MM.1S (cell line): ENCODE measurements around the gene TBATA.

Experiments used
- DNase-seq: peaks from one replicate; pipeline ENCODE4 v3.0.0-alpha.2; 2015
- H2AFZ ChIP-seq: fragments of 300-600 bp; sonication (generic); 2 replicates; pipeline ENCODE4 v1.6.0; 2016; ENCODE audit warnings: antibody characterized with exemption, low read length
- H3F3A ChIP-seq: fragments of 300-600 bp; sonication (generic); 2 replicates; pipeline ENCODE4 v1.6.1; 2016; ENCODE audit warnings: mild to moderate bottlenecking, antibody characterized with exemption, low read length, moderate library complexity, mixed read lengths; ENCODE audit not compliant: insufficient read depth
- H3K27ac ChIP-seq: fragments of 300-600 bp; sonication (generic); 2 replicates; pipeline ENCODE4 v1.5.1; 2016; ENCODE audit warnings: mild to moderate bottlenecking, low read length
- H3K27me3 ChIP-seq: fragments of 300-600 bp; sonication (generic); replicated peaks from 2 replicates; pipeline ENCODE4 v1.6.0; 2016; ENCODE audit warnings: low read length; ENCODE audit not compliant: insufficient read depth
- H3K36me3 ChIP-seq: fragments of 300-600 bp; sonication (generic); replicated peaks from 2 replicates; pipeline ENCODE4 v1.6.1; 2016; ENCODE audit warnings: mild to moderate bottlenecking, low read length, mixed read lengths; ENCODE audit not compliant: insufficient read depth
- H3K4me1 ChIP-seq: fragments of 300-600 bp; sonication (generic); 2 replicates; pipeline ENCODE4 v1.6.1; 2016; ENCODE audit warnings: low read length, mixed read lengths
- H3K4me2 ChIP-seq: fragments of 300-600 bp; sonication (generic); 2 replicates; pipeline ENCODE4 v1.6.0; 2016; ENCODE audit warnings: low read depth, low read length
- H3K4me3 ChIP-seq: fragments of 300-600 bp; sonication (generic); 2 replicates; pipeline ENCODE4 v1.5.1; 2016; ENCODE audit warnings: low read length, mixed read lengths
- H3K79me2 ChIP-seq: fragments of 300-600 bp; sonication (generic); 2 replicates; pipeline ENCODE4 v1.6.1; 2016; ENCODE audit warnings: mixed run types, low read length, mixed read lengths
- H3K9ac ChIP-seq: fragments of 300-600 bp; sonication (generic); 2 replicates; pipeline ENCODE4 v1.6.1; 2016; ENCODE audit warnings: low read length, mixed read lengths
- H3K9me2 ChIP-seq: fragments of 300-600 bp; sonication (generic); replicated peaks from 2 replicates; pipeline ENCODE4 v1.6.1; 2016; ENCODE audit warnings: mild to moderate bottlenecking, low read length, mixed read lengths; ENCODE audit not compliant: insufficient read depth
- H3K9me3 ChIP-seq: fragments of 300-600 bp; sonication (generic); replicated peaks from 2 replicates; pipeline ENCODE4 v1.6.1; 2016; ENCODE audit warnings: mild to moderate bottlenecking, low read length, mixed read lengths; ENCODE audit not compliant: insufficient read depth
- H4K20me1 ChIP-seq: fragments of 300-600 bp; sonication (generic); 2 replicates; pipeline ENCODE4 v1.6.1; 2016; ENCODE audit warnings: mild to moderate bottlenecking, low read length, moderate library complexity, mixed read lengths; ENCODE audit not compliant: insufficient read depth
- EZH2 ChIP-seq: fragments of 300-600 bp; sonication (generic); optimal IDR thresholded peaks from 2 replicates; pipeline ENCODE3; 2017; ENCODE audit warnings: low read depth, mild to moderate bottlenecking, antibody characterized with exemption, low read length, mixed read lengths
- EZH2phosphoT487 ChIP-seq: fragments of 300-600 bp; sonication (generic); IDR thresholded peaks from 2 replicates; pipeline ENCODE4 v1.6.1; 2018; ENCODE audit warnings: antibody characterized with exemption, low read length
- TF ChIP-seq, protein P1 (sequence below): fragments of 300-600 bp; sonication (generic); IDR thresholded peaks from 2 replicates; pipeline ENCODE4 v1.5.1; 2016; ENCODE audit warnings: antibody characterized with exemption, low read length, mixed read lengths

Gene TBATA

DNA sequence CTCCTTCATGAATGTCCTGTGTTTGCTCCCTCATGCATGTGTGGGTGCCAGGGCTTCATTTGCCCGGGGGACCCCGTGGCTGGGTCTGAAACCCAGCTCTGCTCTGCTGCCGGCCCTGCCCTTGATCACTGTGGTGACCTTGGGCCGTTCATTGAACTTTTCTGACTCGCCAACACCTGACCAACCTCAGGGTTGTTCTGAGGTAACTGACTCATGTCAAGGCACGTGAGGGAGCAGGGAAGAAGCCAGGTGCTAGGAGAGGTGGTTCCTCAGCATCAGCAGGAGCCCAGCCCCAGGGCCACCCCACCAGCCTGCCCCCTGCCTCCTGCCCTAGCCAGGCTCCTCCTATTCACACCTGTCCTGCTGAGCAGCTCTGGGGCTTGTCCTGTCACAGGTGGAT lies 47.9 kb downstream of the TBATA start:
- Histone ChIP-seq H3K9ac (no peak overlapping the region), H3K4me2 (no peak overlapping the region), H3K4me1 (no peaks in the 10 kb centered on the region), H3K9me2 (no peaks in the 10 kb centered on the region), H3K9me3 (no peaks in the 10 kb centered on the region), H3K36me3 (no peaks in the 10 kb centered on the region), H3K4me3 (no peak overlapping the region), H4K20me1 (no peaks in the 10 kb centered on the region), H3K27ac (no peak overlapping the region), H2AFZ (no peak overlapping the region), H3F3A (no peaks in the 10 kb centered on the region), H3K79me2 (no peaks in the 10 kb centered on the region), H3K27me3 (no peaks in the 10 kb centered on the region)
- TF ChIP-seq EZH2phosphoT487 (no peak), EZH2 (no peak)
- TF ChIP-seq, protein P1, sequence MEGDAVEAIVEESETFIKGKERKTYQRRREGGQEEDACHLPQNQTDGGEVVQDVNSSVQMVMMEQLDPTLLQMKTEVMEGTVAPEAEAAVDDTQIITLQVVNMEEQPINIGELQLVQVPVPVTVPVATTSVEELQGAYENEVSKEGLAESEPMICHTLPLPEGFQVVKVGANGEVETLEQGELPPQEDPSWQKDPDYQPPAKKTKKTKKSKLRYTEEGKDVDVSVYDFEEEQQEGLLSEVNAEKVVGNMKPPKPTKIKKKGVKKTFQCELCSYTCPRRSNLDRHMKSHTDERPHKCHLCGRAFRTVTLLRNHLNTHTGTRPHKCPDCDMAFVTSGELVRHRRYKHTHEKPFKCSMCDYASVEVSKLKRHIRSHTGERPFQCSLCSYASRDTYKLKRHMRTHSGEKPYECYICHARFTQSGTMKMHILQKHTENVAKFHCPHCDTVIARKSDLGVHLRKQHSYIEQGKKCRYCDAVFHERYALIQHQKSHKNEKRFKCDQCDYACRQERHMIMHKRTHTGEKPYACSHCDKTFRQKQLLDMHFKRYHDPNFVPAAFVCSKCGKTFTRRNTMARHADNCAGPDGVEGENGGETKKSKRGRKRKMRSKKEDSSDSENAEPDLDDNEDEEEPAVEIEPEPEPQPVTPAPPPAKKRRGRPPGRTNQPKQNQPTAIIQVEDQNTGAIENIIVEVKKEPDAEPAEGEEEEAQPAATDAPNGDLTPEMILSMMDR: no peak
- no peak for DNase-seq

DNA sequence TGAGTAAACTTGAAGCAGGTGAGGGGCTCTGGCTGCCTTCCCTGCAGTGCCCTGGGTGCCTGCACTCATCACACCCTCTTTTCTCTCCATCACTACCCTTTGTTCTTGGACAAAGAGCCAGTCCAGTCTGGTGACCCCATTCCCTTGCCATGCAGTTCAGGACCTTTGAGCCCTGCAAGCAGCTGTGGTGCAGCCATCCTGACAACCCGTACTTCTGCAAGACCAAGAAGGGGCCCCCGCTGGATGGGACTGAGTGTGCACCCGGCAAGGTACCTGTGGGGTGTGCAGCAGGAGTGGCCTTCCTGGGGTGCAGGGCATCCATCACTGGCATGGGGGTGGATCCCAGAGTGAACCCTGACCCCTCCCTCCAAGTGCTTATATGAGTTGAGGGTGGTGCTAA lies 48.7 kb downstream of the TBATA start:
- no peaks in the 10 kb centered on the region for H3K36me3 ChIP-seq
- no peaks in the 10 kb centered on the region for H3K9me3 ChIP-seq
- no peak overlapping the region for H3K9ac ChIP-seq
- no peak overlapping the region for H3K27ac ChIP-seq
- no peak for DNase-seq
- no peaks in the 10 kb centered on the region for H4K20me1 ChIP-seq
- H3K9me2 ChIP-seq: no peaks in the 10 kb centered on the region
- no peaks in the 10 kb centered on the region for H3F3A ChIP-seq
- no peak overlapping the region for H3K4me3 ChIP-seq
- H3K79me2 ChIP-seq: no peaks in the 10 kb centered on the region
- H3K4me2 ChIP-seq: no peak overlapping the region
- no peak for TF ChIP-seq EZH2
- no peak for TF ChIP-seq EZH2phosphoT487
- TF ChIP-seq, protein P1: no peak
- H3K4me1 ChIP-seq: no peaks in the 10 kb centered on the region
- no peak overlapping the region for H2AFZ ChIP-seq
- H3K27me3 ChIP-seq: no peaks in the 10 kb centered on the region

DNA sequence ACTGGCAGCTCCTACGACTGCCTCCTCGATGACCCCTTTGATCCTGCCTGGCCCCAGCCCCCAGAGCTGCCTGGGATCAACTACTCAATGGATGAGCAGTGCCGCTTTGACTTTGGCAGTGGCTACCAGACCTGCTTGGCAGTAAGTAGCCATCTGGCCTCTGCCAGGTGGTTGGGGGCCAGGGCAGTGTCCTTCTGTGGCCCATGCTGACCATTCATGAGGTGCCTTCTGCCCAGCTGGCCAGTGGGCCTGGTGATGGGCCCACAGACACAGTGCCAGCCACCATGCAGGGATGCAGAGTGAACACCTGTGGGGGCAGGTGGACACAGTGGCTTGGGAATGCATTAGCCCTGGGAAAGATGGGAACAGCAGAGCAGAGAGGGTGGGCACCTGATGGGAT lies 50.0 kb downstream of the TBATA start:
- no peak for DNase-seq
- no peaks in the 10 kb centered on the region for H3K9me3 ChIP-seq

More for the DNA sequence above, 50.0 kb downstream of the TBATA start:
- TF ChIP-seq, protein P1: no peak
- TF ChIP-seq EZH2phosphoT487: no peak
- TF ChIP-seq EZH2: no peak
- H3K4me3 ChIP-seq: no peak overlapping the region
- no peak overlapping the region for H3K27ac ChIP-seq
- no peaks in the 10 kb centered on the region for H4K20me1 ChIP-seq
- no peak overlapping the region for H3K9ac ChIP-seq
- no peaks in the 10 kb centered on the region for H3K27me3 ChIP-seq
- H3K4me1 ChIP-seq: no peaks in the 10 kb centered on the region
- H3K9me2 ChIP-seq: no peaks in the 10 kb centered on the region
- no peak overlapping the region for H3K4me2 ChIP-seq
- H3K36me3 ChIP-seq: no peaks in the 10 kb centered on the region
- no peaks in the 10 kb centered on the region for H3F3A ChIP-seq
- H2AFZ ChIP-seq: no peak overlapping the region
- H3K79me2 ChIP-seq: no peaks in the 10 kb centered on the region
